Mesenteric fat pad (tissue), 1 donor: ENCODE measurements around the gene USP17L12. TPM values are rescaled to one million over a fixed set of nuclear protein-coding genes. Genes with fewer than 3 reads are reported as not detected.
"Not testable (repeated sequence)": the region's sequence is repeated elsewhere in the genome, so short reads cannot be mapped to it uniquely, and the experiment has no call there.

Experiments
- DNase-seq: peaks from one replicate; pipeline ENCODE4 v3.0.0-alpha.2; 2020; ENCODE audit warnings: low spot score
- long read RNA-seq: library from polyadenylated mRNA; unstranded; transcript quantifications from one replicate; pipeline ENCODE4 v2.0.0, GENCODE V29; 2020
- total RNA-seq: library from RNA; stranded (reverse); fragmentation: NEBNext Ultra II Directional; extraction: Animal tissue kit (Norgen Biotek cat#: 25700); gene quantifications from one replicate; pipeline ENCODE4 v1.2.1, GENCODE V29; 2021
- donor health status: DM: yes; HTN: yes; CAD: no.

USP17L12 gene, protein sequence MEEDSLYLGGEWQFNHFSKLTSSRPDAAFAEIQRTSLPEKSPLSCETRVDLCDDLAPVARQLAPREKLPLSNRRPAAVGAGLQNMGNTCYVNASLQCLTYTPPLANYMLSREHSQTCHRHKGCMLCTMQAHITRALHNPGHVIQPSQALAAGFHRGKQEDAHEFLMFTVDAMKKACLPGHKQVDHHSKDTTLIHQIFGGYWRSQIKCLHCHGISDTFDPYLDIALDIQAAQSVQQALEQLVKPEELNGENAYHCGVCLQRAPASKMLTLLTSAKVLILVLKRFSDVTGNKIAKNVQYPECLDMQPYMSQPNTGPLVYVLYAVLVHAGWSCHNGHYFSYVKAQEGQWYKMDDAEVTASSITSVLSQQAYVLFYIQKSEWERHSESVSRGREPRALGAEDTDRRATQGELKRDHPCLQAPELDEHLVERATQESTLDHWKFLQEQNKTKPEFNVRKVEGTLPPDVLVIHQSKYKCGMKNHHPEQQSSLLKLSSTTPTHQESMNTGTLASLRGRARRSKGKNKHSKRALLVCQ
- total RNA-seq: not detected
- long read RNA-seq: 0 reads

DNA sequence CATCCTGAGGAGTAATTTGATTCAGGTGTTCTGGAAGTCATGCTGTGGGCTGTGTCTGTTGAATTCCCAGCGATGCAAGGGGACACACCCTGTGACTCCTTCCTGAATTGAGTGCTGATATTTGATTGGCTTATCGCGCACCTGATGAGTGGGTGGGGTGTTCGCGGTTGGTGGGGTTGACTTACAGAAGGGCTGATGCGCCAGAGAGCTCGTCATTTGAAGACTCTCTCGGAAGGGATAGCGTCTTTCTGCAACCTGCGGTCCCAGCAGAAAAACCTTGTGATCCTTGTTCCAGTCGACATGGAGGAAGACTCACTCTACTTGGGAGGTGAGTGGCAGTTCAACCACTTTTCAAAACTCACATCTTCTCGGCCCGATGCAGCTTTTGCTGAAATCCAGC lies at the start of gene USP17L12:
Gene USP17L12 (plus strand): TSS at position 301 of the 400 bp plus-strand sequence. CDS start 0 bp downstream, at position 301.
- DNase-seq: not testable (repeated sequence)

DNA sequence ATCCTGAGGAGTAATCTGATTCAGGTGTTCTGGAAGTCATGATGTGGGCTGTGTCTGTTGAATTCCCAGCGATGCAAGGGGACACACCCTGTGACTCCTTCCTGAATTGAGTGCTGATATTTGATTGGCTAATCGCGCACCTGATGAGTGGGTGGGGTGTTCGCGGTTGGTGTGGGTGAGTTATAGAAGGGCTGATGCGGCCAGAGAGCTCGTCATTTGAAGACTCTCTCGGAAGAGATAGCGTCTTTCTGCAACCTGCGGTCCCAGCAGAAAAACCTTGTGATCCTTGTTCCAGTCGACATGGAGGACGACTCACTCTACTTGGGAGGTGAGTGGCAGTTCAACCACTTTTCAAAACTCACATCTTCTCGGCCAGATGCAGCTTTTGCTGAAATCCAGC lies 9.6 kb upstream of the USP17L12 start, which contains the start of gene USP17L10:
Gene USP17L10 (plus strand): TSS at position 301 of the 400 bp plus-strand sequence. CDS start 0 bp downstream, at position 301.
- DNase-seq: not testable (repeated sequence)

DNA sequence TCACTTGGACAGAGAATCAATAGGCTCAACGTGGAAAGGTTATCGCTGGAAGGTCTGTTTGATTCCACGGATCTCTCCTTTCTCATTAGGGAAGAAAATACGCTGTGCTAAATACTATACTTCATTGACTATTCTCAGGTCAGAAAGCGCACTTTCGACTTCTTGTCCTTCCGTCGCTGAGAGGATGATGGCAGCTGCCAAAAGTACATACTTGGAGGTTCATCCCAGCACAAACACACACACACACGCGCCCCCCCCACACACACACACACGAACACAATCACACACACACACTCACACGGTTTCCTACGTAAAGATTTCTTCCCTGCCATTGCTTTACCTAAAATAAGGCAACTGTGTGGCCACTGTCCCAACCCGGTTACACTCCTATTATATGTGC lies 5.3 kb upstream of the USP17L12 start:
- DNase-seq: peak; percentile 81

DNA sequence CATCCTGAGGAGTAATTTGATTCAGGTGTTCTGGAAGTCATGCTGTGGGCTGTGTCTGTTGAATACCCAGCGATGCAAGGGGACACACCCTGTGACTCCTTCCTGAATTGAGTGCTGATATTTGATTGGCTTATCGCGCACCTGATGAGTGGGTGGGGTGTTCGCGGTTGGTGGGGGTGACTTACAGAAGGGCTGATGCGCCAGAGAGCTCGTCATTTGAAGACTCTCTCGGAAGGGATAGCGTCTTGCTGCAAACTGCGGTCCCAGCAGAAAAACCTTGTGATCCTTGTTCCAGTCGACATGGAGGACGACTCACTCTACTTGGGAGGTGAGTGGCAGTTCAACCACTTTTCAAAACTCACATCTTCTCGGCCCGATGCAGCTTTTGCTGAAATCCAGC lies 4.8 kb upstream of the USP17L12 start, which contains the start of gene USP17L11:
Gene USP17L11 (plus strand): TSS at position 301 of the 400 bp plus-strand sequence. CDS start 0 bp downstream, at position 301.
- not testable (repeated sequence) for DNase-seq

DNA sequence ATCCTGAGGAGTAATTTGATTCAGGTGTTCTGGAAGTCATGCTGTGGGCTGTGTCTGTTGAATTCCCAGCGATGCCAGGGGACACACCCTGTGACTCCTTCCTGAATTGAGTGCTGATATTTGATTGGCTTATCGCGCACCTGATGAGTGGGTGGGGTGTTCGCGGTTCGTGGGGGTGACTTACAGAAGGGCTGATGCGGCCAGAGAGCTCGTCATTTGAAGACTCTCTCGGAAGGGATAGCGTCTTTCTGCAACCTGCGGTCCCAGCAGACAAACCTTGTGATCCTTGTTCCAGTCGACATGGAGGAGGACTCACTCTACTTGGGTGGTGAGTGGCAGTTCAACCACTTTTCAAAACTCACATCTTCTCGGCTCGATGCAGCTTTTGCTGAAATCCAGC lies 4.6 kb downstream of the USP17L12 start, which contains the start of gene USP17L13:
Gene USP17L13 (plus strand): TSS at position 301 of the 400 bp plus-strand sequence. CDS start 0 bp downstream, at position 301.
- DNase-seq: not testable (repeated sequence)

DNA sequence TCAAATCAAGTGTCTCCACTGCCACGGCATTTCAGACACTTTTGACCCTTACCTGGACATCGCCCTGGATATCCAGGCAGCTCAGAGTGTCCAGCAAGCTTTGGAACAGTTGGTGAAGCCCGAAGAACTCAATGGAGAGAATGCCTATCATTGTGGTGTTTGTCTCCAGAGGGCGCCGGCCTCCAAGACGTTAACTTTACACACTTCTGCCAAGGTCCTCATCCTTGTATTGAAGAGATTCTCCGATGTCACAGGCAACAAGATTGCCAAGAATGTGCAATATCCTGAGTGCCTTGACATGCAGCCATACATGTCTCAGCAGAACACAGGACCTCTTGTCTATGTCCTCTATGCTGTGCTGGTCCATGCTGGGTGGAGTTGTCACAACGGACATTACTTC lies 10.3 kb downstream of the USP17L12 start:
- not testable (repeated sequence) for DNase-seq

DNA sequence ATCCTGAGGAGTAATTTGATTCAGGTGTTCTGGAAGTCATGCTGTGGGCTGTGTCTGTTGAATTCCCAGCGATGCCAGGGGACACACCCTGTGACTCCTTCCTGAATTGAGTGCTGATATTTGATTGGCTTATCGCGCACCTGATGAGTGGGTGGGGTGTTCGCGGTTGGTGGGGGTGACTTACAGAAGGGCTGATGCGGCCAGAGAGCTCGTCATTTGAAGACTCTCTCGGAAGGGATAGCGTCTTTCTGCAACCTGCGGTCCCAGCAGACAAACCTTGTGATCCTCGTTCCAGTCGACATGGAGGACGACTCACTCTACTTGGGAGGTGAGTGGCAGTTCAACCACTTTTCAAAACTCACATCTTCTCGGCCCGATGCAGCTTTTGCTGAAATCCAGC lies 14.1 kb downstream of the USP17L12 start, which contains the start of gene USP17L15:
Gene USP17L15 (plus strand): TSS at position 301 of the 400 bp plus-strand sequence. CDS start 0 bp downstream, at position 301.
- not testable (repeated sequence) for DNase-seq

DNA sequence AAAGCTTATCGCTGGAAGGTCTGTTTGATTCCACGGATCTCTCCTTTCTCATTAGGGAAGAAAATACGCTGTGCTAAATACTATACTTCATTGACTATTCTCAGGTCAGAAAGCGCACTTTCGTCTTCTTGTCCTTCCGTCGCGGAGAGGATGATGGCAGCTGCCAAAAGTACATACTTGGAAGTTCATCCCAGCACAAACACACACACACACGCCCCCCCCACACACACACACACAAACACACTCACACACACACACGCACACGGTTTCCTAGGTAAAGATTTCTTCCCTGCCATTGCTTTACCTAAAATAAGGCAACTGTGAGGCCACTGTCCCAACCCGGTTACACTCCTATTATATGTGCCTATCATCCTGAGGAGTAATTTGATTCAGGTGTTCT lies 18.5 kb downstream of the USP17L12 start:
- peak; percentile 64 for DNase-seq

DNA sequence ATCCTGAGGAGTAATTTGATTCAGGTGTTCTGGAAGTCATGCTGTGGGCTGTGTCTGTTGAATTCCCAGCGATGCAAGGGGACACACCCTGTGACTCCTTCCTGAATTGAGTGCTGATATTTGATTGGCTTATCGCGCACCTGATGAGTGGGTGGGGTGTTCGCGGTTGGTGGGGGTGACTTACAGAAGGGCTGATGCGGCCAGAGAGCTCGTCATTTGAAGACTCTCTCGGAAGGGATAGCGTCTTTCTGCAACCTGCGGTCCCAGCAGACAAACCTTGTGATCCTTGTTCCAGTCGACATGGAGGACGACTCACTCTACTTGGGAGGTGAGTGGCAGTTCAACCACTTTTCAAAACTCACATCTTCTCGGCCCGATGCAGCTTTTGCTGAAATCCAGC lies 23.6 kb downstream of the USP17L12 start, which contains the start of gene USP17L17:
Gene USP17L17 (plus strand): TSS at position 301 of the 400 bp plus-strand sequence. CDS start 0 bp downstream, at position 301.
- DNase-seq: not testable (repeated sequence)

DNA sequence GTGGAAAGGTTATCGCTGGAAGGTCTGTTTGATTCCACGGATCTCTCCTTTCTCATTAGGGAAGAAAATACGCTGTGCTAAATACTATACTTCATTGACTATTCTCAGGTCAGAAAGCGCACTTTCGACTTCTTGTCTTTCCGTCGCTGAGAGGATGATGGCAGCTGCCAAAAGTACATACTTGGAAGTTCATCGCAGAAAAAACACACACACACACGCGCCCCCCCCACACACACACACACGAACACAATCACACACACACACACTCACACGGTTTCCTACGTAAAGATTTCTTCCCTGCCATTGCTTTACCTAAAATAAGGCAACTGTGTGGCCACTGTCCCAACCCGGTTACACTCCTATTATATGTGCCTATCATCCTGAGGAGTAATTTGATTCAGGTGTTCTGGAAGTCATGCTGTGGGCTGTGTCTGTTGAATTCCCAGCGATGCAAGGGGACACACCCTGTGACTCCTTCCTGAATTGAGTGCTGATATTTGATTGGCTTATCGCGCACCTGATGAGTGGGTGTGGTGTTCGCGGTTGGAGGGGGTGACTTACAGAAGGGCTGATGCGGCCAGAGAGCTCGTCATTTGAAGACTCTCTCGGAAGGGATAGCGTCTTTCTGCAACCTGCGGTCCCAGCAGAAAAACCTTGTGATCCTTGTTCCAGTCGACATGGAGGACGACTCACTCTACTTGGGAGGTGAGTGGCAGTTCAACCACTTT lies 28.2 kb downstream of the USP17L12 start, which contains the start of gene USP17L18:
Gene USP17L18 (plus strand): TSS at position 678 of the 728 bp plus-strand sequence. CDS start 0 bp downstream, at position 678.
- peak; percentile 80 for DNase-seq

DNA sequence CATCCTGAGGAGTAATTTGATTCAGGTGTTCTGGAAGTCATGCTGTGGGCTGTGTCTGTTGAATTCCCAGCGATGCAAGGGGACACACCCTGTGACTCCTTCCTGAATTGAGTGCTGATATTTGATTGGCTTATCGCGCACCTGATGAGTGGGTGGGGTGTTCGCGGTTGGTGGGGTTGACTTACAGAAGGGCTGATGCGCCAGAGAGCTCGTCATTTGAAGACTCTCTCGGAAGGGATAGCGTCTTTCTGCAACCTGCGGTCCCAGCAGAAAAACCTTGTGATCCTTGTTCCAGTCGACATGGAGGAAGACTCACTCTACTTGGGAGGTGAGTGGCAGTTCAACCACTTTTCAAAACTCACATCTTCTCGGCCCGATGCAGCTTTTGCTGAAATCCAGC lies 33.1 kb downstream of the USP17L12 start, which contains the start of gene USP17L19:
Gene USP17L19 (plus strand): TSS at position 301 of the 400 bp plus-strand sequence. CDS start 0 bp downstream, at position 301.
- DNase-seq: not testable (repeated sequence)

DNA sequence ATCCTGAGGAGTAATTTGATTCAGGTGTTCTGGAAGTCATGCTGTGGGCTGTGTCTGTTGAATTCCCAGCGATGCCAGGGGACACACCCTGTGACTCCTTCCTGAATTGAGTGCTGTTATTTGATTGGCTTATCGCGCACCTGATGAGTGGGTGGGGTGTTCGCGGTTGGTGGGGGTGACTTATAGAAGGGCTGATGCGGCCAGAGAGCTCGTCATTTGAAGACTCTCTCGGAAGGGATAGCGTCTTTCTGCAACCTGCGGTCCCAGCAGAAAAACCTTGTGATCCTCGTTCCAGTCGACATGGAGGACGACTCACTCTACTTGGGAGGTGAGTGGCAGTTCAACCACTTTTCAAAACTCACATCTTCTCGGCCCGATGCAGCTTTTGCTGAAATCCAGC lies 37.9 kb downstream of the USP17L12 start, which contains the start of gene USP17L20:
Gene USP17L20 (plus strand): TSS at position 301 of the 400 bp plus-strand sequence. CDS start 0 bp downstream, at position 301.
- DNase-seq: not testable (repeated sequence)

DNA sequence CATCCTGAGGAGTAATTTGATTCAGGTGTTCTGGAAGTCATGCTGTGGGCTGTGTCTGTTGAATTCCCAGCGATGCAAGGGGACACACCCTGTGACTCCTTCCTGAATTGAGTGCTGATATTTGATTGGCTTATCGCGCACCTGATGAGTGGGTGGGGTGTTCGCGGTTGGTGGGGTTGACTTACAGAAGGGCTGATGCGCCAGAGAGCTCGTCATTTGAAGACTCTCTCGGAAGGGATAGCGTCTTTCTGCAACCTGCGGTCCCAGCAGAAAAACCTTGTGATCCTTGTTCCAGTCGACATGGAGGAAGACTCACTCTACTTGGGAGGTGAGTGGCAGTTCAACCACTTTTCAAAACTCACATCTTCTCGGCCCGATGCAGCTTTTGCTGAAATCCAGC lies 42.6 kb downstream of the USP17L12 start, which contains the start of gene USP17L21:
Gene USP17L21 (plus strand): TSS at position 301 of the 400 bp plus-strand sequence. CDS start 0 bp downstream, at position 301.
- DNase-seq: not testable (repeated sequence)

DNA sequence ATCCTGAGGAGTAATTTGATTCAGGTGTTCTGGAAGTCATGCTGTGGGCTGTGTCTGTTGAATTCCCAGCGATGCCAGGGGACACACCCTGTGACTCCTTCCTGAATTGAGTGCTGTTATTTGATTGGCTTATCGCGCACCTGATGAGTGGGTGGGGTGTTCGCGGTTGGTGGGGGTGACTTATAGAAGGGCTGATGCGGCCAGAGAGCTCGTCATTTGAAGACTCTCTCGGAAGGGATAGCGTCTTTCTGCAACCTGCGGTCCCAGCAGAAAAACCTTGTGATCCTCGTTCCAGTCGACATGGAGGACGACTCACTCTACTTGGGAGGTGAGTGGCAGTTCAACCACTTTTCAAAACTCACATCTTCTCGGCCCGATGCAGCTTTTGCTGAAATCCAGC lies 47.4 kb downstream of the USP17L12 start, which contains the start of gene USP17L22:
Gene USP17L22 (plus strand): TSS at position 301 of the 400 bp plus-strand sequence. CDS start 0 bp downstream, at position 301.
- not testable (repeated sequence) for DNase-seq

Other genes with a start within 250 kb of the USP17L12 start
- gene FAM90A26, start 49.7 kb upstream of the USP17L12 start, total RNA-seq: not detected
- gene USP17L10, start 9.5 kb upstream of the USP17L12 start, total RNA-seq: not detected
- gene USP17L11, start 4.7 kb upstream of the USP17L12 start, total RNA-seq: not detected
- gene USP17L13, start 4.7 kb downstream of the USP17L12 start, total RNA-seq: not detected
- gene USP17L15, start 14.2 kb downstream of the USP17L12 start, total RNA-seq: not detected
- not detected for gene USP17L17, start 23.7 kb downstream of the USP17L12 start, total RNA-seq
- not detected for gene USP17L18, start 28.5 kb downstream of the USP17L12 start, total RNA-seq
- gene USP17L19, start 33.2 kb downstream of the USP17L12 start, total RNA-seq: not detected
- not detected for gene USP17L20, start 38.0 kb downstream of the USP17L12 start, total RNA-seq
- not detected for gene USP17L21, start 42.7 kb downstream of the USP17L12 start, total RNA-seq
- gene USP17L22, start 47.5 kb downstream of the USP17L12 start, total RNA-seq: not detected
- gene USP17L24, start 105.0 kb downstream of the USP17L12 start, total RNA-seq: not detected
- gene USP17L25, start 109.8 kb downstream of the USP17L12 start, total RNA-seq: not detected
- gene USP17L26, start 114.5 kb downstream of the USP17L12 start, total RNA-seq: not detected
- gene USP17L5, start 119.3 kb downstream of the USP17L12 start, total RNA-seq: not detected
- not detected for gene USP17L27, start 124.0 kb downstream of the USP17L12 start, total RNA-seq
- gene USP17L28, start 128.7 kb downstream of the USP17L12 start, total RNA-seq: not detected
- gene USP17L29, start 133.5 kb downstream of the USP17L12 start, total RNA-seq: not detected
- not detected for gene USP17L30, start 143.0 kb downstream of the USP17L12 start, total RNA-seq
- not detected for gene DEFB131A, start 224.3 kb downstream of the USP17L12 start, total RNA-seq